ENCODE measurements around the gene LRP1B. TPM values are rescaled to one million over a fixed set of nuclear protein-coding genes. Genes with fewer than 3 reads are reported as not detected.

The LRP1B gene
- polyA plus RNA-seq, 1 donor from 2014 or later, result 12.7 TPM

DNA sequence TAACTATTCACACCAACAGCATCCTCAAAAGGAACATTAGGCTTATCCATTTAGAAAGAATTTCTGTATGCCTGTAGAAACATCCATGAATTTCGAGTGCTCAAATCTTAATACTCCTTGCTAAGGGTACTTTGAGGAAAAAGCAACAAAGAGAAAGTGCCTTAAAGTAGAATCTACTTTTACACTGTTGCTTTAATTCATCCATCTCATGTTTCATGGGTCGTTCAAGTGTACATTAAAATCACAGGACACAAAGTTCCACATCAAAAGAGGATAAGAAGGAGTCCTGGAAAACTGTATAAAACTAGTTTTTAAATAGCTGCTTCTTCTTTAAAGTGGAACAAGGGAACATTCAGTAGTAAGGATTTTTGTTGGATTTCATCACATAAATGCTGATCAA is 54.5 kb downstream of the LRP1B start:
- Histone ChIP-seq H2AFZ (ENCODE audit: low read depth, low read length) (no peak overlapping the region), H3F3A (ENCODE audit: insufficient read depth, low read length, poor library complexity, severe bottlenecking) (no peaks in the 10 kb centered on the region), H3K9me3 (ENCODE audit: low read length) (no peaks in the 10 kb centered on the region), H3K79me2 (replicated peaks; ENCODE audit: insufficient read depth, low read length) (no peaks in the 10 kb centered on the region), H3K9ac (ENCODE audit: low read length) (no peak overlapping the region), H3K27ac (ENCODE audit: low read length) (no peak overlapping the region), H3K27me3 (ENCODE audit: insufficient read depth, low read depth, low read length) (no peaks in the 10 kb centered on the region), H3K36me3 (ENCODE audit: insufficient read depth, low read length) (no peaks in the 10 kb centered on the region), H3K9me2 (ENCODE audit: insufficient read depth, low read length) (no peaks in the 10 kb centered on the region), H3K4me2 (ENCODE audit: low read length) (no peak overlapping the region), H3K4me3 (ENCODE audit: low read length) (no peak overlapping the region), H4K20me1 (ENCODE audit: insufficient read depth) (no peaks in the 10 kb centered on the region)
- TF ChIP-seq TAF1 (IDR thresholded peaks at IDR 0.05; ENCODE audit: low read depth) (no peak), RAD21 (conservative IDR thresholded peaks at IDR 0.05) (no peak), EZH2 (IDR thresholded peaks at IDR 0.05; ENCODE audit: borderline replicate concordance, insufficient read depth, low read length, poor library complexity, severe bottlenecking) (no peak), MXI1 (conservative IDR thresholded peaks at IDR 0.05; ENCODE audit: poor library complexity, severe bottlenecking) (no peak), EP300 (conservative IDR thresholded peaks at IDR 0.05; ENCODE audit: poor library complexity, severe bottlenecking) (no peak), POLR2AphosphoS5 (IDR thresholded peaks at IDR 0.05) (no peak), SMC3 (conservative IDR thresholded peaks at IDR 0.05; ENCODE audit: poor library complexity) (no peak)
- TF ChIP-seq, protein P1, sequence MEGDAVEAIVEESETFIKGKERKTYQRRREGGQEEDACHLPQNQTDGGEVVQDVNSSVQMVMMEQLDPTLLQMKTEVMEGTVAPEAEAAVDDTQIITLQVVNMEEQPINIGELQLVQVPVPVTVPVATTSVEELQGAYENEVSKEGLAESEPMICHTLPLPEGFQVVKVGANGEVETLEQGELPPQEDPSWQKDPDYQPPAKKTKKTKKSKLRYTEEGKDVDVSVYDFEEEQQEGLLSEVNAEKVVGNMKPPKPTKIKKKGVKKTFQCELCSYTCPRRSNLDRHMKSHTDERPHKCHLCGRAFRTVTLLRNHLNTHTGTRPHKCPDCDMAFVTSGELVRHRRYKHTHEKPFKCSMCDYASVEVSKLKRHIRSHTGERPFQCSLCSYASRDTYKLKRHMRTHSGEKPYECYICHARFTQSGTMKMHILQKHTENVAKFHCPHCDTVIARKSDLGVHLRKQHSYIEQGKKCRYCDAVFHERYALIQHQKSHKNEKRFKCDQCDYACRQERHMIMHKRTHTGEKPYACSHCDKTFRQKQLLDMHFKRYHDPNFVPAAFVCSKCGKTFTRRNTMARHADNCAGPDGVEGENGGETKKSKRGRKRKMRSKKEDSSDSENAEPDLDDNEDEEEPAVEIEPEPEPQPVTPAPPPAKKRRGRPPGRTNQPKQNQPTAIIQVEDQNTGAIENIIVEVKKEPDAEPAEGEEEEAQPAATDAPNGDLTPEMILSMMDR (IDR thresholded peaks at IDR 0.05; ENCODE audit: poor library complexity, severe bottlenecking), result no peak
- TF ChIP-seq, protein P2, sequence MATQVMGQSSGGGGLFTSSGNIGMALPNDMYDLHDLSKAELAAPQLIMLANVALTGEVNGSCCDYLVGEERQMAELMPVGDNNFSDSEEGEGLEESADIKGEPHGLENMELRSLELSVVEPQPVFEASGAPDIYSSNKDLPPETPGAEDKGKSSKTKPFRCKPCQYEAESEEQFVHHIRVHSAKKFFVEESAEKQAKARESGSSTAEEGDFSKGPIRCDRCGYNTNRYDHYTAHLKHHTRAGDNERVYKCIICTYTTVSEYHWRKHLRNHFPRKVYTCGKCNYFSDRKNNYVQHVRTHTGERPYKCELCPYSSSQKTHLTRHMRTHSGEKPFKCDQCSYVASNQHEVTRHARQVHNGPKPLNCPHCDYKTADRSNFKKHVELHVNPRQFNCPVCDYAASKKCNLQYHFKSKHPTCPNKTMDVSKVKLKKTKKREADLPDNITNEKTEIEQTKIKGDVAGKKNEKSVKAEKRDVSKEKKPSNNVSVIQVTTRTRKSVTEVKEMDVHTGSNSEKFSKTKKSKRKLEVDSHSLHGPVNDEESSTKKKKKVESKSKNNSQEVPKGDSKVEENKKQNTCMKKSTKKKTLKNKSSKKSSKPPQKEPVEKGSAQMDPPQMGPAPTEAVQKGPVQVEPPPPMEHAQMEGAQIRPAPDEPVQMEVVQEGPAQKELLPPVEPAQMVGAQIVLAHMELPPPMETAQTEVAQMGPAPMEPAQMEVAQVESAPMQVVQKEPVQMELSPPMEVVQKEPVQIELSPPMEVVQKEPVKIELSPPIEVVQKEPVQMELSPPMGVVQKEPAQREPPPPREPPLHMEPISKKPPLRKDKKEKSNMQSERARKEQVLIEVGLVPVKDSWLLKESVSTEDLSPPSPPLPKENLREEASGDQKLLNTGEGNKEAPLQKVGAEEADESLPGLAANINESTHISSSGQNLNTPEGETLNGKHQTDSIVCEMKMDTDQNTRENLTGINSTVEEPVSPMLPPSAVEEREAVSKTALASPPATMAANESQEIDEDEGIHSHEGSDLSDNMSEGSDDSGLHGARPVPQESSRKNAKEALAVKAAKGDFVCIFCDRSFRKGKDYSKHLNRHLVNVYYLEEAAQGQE (IDR thresholded peaks at IDR 0.05; ENCODE audit: borderline replicate concordance), result no peak

DNA sequence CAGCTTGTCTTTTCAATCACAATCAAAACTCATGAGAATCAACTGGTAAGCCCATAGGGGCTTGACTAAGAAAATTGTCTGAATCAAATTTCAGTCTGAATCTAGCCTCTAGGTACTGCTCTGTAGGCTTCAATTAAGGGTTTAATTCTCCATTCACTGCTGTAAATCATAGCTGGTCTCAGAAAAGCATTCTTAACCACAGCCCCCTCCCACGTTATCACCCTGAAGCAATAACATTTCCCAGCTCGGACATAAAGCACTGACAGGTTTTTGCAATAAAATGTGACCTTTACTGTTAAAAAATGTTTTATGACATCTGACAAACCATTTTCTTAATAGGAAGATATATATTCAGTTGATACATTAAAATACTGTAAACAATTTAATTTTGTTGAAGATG is 55.0 kb downstream of the LRP1B start:
- Histone ChIP-seq H3K9ac (ENCODE audit: low read length) (no peak overlapping the region), H2AFZ (ENCODE audit: low read depth, low read length) (no peak overlapping the region), H3K27ac (ENCODE audit: low read length) (no peak overlapping the region), H3K9me3 (ENCODE audit: low read length) (no peaks in the 10 kb centered on the region), H3K27me3 (ENCODE audit: insufficient read depth, low read depth, low read length) (no peaks in the 10 kb centered on the region), H3K4me3 (ENCODE audit: low read length) (no peak overlapping the region), H3K9me2 (ENCODE audit: insufficient read depth, low read length) (no peaks in the 10 kb centered on the region), H3K36me3 (ENCODE audit: insufficient read depth, low read length) (no peaks in the 10 kb centered on the region), H3K79me2 (replicated peaks; ENCODE audit: insufficient read depth, low read length) (no peaks in the 10 kb centered on the region), H3F3A (ENCODE audit: insufficient read depth, low read length, poor library complexity, severe bottlenecking) (no peaks in the 10 kb centered on the region), H3K4me2 (ENCODE audit: low read length) (no peak overlapping the region), H4K20me1 (ENCODE audit: insufficient read depth) (no peaks in the 10 kb centered on the region)
- TF ChIP-seq EP300 (conservative IDR thresholded peaks at IDR 0.05; ENCODE audit: poor library complexity, severe bottlenecking), result no peak
- TF ChIP-seq RAD21 (conservative IDR thresholded peaks at IDR 0.05), result no peak
- no peak for TF ChIP-seq SMC3 (conservative IDR thresholded peaks at IDR 0.05; ENCODE audit: poor library complexity)
- no peak for TF ChIP-seq EZH2 (IDR thresholded peaks at IDR 0.05; ENCODE audit: borderline replicate concordance, insufficient read depth, low read length, poor library complexity, severe bottlenecking)
- TF ChIP-seq, protein P2 (IDR thresholded peaks at IDR 0.05; ENCODE audit: borderline replicate concordance), result no peak
- no peak for TF ChIP-seq TAF1 (IDR thresholded peaks at IDR 0.05; ENCODE audit: low read depth)
- TF ChIP-seq, protein P1 (IDR thresholded peaks at IDR 0.05; ENCODE audit: poor library complexity, severe bottlenecking), result no peak
- no peak for TF ChIP-seq MXI1 (conservative IDR thresholded peaks at IDR 0.05; ENCODE audit: poor library complexity, severe bottlenecking)
- TF ChIP-seq POLR2AphosphoS5 (IDR thresholded peaks at IDR 0.05), result no peak

Data from neural cell (in vitro differentiated cells).